Liver (tissue), 3 donors: Measurements from ENCODE around the gene SOBP.

Experiments used
- HNF4A ChIP-seq, 2 donors: conservative IDR thresholded peaks; 2 replicates each; pipeline ENCODE4 v1.6.1; 2016; ENCODE audit warnings: antibody characterized with exemption in 2 of 2, mild to moderate bottlenecking in 2 of 2
- HNF4G ChIP-seq: IDR thresholded peaks from 2 replicates; pipeline ENCODE4 v1.6.1; 2016; ENCODE audit warnings: antibody characterized with exemption
- RAD21 ChIP-seq, 2 donors: IDR thresholded peaks; 2 replicates each; pipeline ENCODE4 v1.6.1; 2016; ENCODE audit warnings: antibody characterized with exemption in 2 of 2, mild to moderate bottlenecking in 2 of 2
- RXRA ChIP-seq, 2 donors: IDR thresholded peaks; 2 replicates each; pipeline ENCODE4 v1.6.1; 2017 to 2018; ENCODE audit warnings: antibody characterized with exemption in 2 of 2, mild to moderate bottlenecking in 1 of 2
- SP1 ChIP-seq: IDR thresholded peaks from 2 replicates; pipeline ENCODE4 v1.6.1; 2018; ENCODE audit warnings: antibody characterized with exemption, mild to moderate bottlenecking
- TAF1 ChIP-seq: conservative IDR thresholded peaks from 2 replicates; pipeline ENCODE4 v1.6.1; 2016; ENCODE audit warnings: antibody characterized with exemption, mild to moderate bottlenecking
- YY1 ChIP-seq: IDR thresholded peaks from 2 replicates; pipeline ENCODE4 v1.6.1; 2016; ENCODE audit warnings: antibody characterized with exemption, mild to moderate bottlenecking
- TF ChIP-seq, protein P1 (sequence below): IDR thresholded peaks from 2 replicates; pipeline ENCODE4 v1.6.1; 2016; ENCODE audit warnings: antibody characterized with exemption
- TF ChIP-seq, protein P2 (sequence below): fragments of 150-350 bp; IDR thresholded peaks from 2 replicates; pipeline ENCODE4 v1.5.1; 2017; ENCODE audit warnings: improper control_type of control experiment, low read depth, low read length; ENCODE audit not compliant: missing input control
- TF ChIP-seq, protein P3 (sequence below): IDR thresholded peaks from 2 replicates; pipeline ENCODE4 v1.6.1; 2016; ENCODE audit warnings: antibody characterized with exemption, mild to moderate bottlenecking
- TF ChIP-seq, protein P4 (sequence below): IDR thresholded peaks from 2 replicates; pipeline ENCODE4 v1.6.1; 2016; ENCODE audit warnings: antibody characterized with exemption
- donor health status: healthy.
- donor health status: healthy.

DNA sequence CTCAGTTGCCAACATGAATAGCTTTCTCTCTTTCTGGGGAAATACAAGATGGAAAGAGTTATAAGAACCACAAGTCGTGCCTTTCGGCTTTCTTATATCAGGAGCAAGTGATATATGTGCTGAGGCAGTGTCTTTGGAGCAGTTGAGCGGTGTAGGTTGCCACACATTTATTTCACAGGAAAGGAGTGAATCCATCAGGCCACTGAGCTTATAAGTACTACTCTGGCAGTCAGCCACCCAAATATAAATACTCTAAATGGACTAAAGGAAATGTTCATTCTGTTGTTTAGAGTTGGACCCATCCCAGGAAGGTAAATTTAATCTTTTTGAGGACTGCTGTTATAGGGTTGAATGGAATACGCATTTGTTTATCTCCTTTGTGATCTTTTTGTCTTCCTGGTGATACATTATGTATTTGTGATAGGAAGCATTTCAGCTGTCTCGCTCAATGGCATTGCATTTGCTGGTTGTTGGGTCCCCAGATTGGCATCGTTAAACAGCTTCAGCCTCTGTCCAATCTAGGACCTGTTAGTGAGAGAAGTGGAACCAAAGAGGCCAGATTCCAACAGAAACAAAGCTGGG, 139.7 kb downstream of the SOBP start:
- TF ChIP-seq, protein P1, sequence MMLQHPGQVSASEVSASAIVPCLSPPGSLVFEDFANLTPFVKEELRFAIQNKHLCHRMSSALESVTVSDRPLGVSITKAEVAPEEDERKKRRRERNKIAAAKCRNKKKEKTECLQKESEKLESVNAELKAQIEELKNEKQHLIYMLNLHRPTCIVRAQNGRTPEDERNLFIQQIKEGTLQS: no peak
- TF ChIP-seq, protein P2, sequence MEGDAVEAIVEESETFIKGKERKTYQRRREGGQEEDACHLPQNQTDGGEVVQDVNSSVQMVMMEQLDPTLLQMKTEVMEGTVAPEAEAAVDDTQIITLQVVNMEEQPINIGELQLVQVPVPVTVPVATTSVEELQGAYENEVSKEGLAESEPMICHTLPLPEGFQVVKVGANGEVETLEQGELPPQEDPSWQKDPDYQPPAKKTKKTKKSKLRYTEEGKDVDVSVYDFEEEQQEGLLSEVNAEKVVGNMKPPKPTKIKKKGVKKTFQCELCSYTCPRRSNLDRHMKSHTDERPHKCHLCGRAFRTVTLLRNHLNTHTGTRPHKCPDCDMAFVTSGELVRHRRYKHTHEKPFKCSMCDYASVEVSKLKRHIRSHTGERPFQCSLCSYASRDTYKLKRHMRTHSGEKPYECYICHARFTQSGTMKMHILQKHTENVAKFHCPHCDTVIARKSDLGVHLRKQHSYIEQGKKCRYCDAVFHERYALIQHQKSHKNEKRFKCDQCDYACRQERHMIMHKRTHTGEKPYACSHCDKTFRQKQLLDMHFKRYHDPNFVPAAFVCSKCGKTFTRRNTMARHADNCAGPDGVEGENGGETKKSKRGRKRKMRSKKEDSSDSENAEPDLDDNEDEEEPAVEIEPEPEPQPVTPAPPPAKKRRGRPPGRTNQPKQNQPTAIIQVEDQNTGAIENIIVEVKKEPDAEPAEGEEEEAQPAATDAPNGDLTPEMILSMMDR: no peak
- TF ChIP-seq, protein P3, sequence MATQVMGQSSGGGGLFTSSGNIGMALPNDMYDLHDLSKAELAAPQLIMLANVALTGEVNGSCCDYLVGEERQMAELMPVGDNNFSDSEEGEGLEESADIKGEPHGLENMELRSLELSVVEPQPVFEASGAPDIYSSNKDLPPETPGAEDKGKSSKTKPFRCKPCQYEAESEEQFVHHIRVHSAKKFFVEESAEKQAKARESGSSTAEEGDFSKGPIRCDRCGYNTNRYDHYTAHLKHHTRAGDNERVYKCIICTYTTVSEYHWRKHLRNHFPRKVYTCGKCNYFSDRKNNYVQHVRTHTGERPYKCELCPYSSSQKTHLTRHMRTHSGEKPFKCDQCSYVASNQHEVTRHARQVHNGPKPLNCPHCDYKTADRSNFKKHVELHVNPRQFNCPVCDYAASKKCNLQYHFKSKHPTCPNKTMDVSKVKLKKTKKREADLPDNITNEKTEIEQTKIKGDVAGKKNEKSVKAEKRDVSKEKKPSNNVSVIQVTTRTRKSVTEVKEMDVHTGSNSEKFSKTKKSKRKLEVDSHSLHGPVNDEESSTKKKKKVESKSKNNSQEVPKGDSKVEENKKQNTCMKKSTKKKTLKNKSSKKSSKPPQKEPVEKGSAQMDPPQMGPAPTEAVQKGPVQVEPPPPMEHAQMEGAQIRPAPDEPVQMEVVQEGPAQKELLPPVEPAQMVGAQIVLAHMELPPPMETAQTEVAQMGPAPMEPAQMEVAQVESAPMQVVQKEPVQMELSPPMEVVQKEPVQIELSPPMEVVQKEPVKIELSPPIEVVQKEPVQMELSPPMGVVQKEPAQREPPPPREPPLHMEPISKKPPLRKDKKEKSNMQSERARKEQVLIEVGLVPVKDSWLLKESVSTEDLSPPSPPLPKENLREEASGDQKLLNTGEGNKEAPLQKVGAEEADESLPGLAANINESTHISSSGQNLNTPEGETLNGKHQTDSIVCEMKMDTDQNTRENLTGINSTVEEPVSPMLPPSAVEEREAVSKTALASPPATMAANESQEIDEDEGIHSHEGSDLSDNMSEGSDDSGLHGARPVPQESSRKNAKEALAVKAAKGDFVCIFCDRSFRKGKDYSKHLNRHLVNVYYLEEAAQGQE: no peak
- TF ChIP-seq YY1: no peak
- no peak for TF ChIP-seq HNF4A (conservative IDR thresholded peaks at IDR 0.05)
- no peak for TF ChIP-seq HNF4G
- no peak for TF ChIP-seq SP1
- no peak for TF ChIP-seq TAF1
- TF ChIP-seq, protein P4, sequence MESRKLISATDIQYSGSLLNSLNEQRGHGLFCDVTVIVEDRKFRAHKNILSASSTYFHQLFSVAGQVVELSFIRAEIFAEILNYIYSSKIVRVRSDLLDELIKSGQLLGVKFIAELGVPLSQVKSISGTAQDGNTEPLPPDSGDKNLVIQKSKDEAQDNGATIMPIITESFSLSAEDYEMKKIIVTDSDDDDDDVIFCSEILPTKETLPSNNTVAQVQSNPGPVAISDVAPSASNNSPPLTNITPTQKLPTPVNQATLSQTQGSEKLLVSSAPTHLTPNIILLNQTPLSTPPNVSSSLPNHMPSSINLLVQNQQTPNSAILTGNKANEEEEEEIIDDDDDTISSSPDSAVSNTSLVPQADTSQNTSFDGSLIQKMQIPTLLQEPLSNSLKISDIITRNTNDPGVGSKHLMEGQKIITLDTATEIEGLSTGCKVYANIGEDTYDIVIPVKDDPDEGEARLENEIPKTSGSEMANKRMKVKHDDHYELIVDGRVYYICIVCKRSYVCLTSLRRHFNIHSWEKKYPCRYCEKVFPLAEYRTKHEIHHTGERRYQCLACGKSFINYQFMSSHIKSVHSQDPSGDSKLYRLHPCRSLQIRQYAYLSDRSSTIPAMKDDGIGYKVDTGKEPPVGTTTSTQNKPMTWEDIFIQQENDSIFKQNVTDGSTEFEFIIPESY: no peak
- TF ChIP-seq RAD21 (IDR thresholded peaks at IDR 0.05): no peak
- TF ChIP-seq RXRA (IDR thresholded peaks at IDR 0.05): no peak
